Ovary (tissue), 9 donors: ENCODE results near the gene IFRD1. TPM values are rescaled to one million over a fixed set of nuclear protein-coding genes. Genes with fewer than 3 reads are reported as not detected.

ENCODE experiments used
- DNase-seq, 5 donors: peaks; one replicate each; pipeline ENCODE4 v3.0.0-alpha.2; 2019 to 2020
- H3K27ac ChIP-seq, 2 donors: fragments of 200-600 bp; one replicate each; pipeline versions ENCODE4 v1.5.1 to v1.8.0; 2019 to 2022
- H3K27me3 ChIP-seq: fragments of 200-600 bp; one replicate; pipeline ENCODE4 v1.8.0; 2022
- H3K36me3 ChIP-seq: fragments of 200-600 bp; sonication (generic); one replicate; pipeline ENCODE4 v1.5.1; 2019
- H3K4me1 ChIP-seq: one replicate; pipeline ENCODE4 v1.8.1; 2013; ENCODE audit warnings: mild to moderate bottlenecking, moderate library complexity; ENCODE audit not compliant: insufficient read depth
- H3K4me3 ChIP-seq: fragments of 200-600 bp; sonication (generic); one replicate; pipeline ENCODE4 v1.5.1; 2017
- H3K9me3 ChIP-seq, 2 donors: fragments of 200-600 bp in 1 of 2; sonication (generic) in 1 of 2; one replicate each; pipeline versions ENCODE4 v1.5.1 to v1.8.1; 2013 to 2019; ENCODE audit warnings: mild to moderate bottlenecking in 1 of 2, moderate library complexity in 1 of 2
- EP300 ChIP-seq: sonication (generic); formaldehyde crosslinking; IDR thresholded peaks from one replicate; pipeline ENCODE4 v1.6.1; 2017; ENCODE audit warnings: antibody characterized with exemption
- POLR2A ChIP-seq: fragments of 450-650 bp; IDR thresholded peaks from one replicate; pipeline ENCODE4 v1.6.1; 2017; ENCODE audit warnings: antibody characterized with exemption, mild to moderate bottlenecking, moderate library complexity
- WGBS, 3 donors: extraction: QIAGEN DNeasy Blood & Tissue Kit in 1 of 3; methylation state at CpG; one replicate each; pipeline versions ENCODE4 v1.1.5 to v1.1.7; 2013 to 2017; 5-methylcytosine and 5-hydroxymethylcytosine counted together
- intact Hi-C, 4 donors: fragments of 100-400 bp; cut with DNase I; formaldehyde crosslinking; loops; one replicate each; pipeline versions ENCODE4 v1.11.0 to v1.15.1; 2022 to 2023
- polyA plus RNA-seq, 2 donors: library from polyadenylated mRNA; stranded (reverse); fragments of 200-250 nt in 1 of 2; fragments of 350-450 nt in 1 of 2; fragmentation: Illumina TruSeq in 1 of 2; extraction: RNeasy Lipid Tissue Mini Kit (QIAGEN cat#74804) in 1 of 2; gene quantifications; one replicate each; pipeline ENCODE4 v1.2.3, GENCODE V29; 2013 to 2014
- total RNA-seq, 7 donors: library from RNA; depleted of rRNA in 2 of 7; stranded (reverse); fragments of >200 nt in 2 of 7; fragmentation: NEBNext Ultra II Directional in 3 of 7; extraction: Animal tissue kit (Norgen Biotek cat#: 25700) in 3 of 7; gene quantifications; one replicate each; pipeline versions ENCODE4 v1.1.0 to v1.2.4, GENCODE V29; 2016 to 2023
- TF ChIP-seq, protein P1 (sequence below), 3 donors: fragments of 450-650 bp in 2 of 3; fragments of 200-600 bp in 1 of 3; IDR thresholded peaks; one replicate each; pipeline versions ENCODE4 v1.5.1 to v1.8.0; 2016 to 2022; ENCODE audit warnings: antibody characterized with exemption in 3 of 3, mild to moderate bottlenecking in 1 of 3
- donor health status: DM: no; HTN: no; CAD: no; lungs with moderate emphysema.
- donor health status: DM: no; HTN: no; CAD: no.
- donor health status: Bipolar disorder and iron deficiency.
- donor health status: DM: yes; HTN: yes; CAD: no.
- donor health status: DM: no; HTN: no; CAD: no.
- donor health status: DM: yes; HTN: yes; CAD: no.

IFRD1 gene
- total and polyA plus RNA-seq, 9 donors: 21.2 to 75.1 (median 37.2) TPM

DNA sequence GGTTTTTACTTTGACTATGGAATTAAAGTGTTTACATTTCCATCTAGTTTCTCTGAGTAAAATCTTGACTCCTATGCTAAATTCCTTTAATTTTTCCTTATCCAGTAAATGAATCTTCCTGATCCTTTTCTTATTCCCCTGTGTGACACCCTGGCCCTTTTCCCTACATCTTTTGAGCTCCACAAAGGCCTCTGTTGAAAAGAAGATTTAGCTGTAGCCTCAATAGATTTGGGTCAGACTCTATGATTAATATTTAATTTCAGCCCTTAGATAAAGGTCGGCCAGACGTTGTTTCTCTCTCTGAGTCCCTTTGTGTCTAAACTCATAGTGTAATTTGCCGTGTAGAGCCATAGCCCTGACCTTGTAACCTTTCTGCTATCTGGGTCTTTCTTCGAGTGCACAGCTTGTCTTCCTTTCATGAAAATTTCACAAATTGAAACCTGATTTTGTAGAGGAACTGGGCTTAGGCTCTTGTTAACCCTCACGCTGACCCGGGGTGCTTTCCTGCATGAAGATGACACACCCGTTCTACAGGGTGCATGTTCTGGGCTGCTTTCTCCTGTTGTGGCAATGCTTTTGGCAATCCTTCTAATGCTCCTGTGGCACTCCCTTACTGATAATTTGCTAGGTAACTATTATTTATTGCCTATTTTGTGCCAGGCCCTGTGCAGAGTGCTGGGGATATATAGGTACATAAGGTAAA, 51.7 kb downstream of the IFRD1 start:
- Histone ChIP-seq H3K27me3 (no peaks in the 10 kb centered on the region), H3K4me1 (no peaks in the 10 kb centered on the region), H3K27ac (no peak overlapping the region), H3K9me3 (no peaks in the 10 kb centered on the region), H3K36me3 (no peaks in the 10 kb centered on the region), H3K4me3 (no peak overlapping the region)
- 53 to 63% (median 58%) methylated on average over 7 of the region's 7 CpGs for WGBS, 3 donors
- no peak for TF ChIP-seq EP300
- no peak for TF ChIP-seq POLR2A
- TF ChIP-seq, protein P1, sequence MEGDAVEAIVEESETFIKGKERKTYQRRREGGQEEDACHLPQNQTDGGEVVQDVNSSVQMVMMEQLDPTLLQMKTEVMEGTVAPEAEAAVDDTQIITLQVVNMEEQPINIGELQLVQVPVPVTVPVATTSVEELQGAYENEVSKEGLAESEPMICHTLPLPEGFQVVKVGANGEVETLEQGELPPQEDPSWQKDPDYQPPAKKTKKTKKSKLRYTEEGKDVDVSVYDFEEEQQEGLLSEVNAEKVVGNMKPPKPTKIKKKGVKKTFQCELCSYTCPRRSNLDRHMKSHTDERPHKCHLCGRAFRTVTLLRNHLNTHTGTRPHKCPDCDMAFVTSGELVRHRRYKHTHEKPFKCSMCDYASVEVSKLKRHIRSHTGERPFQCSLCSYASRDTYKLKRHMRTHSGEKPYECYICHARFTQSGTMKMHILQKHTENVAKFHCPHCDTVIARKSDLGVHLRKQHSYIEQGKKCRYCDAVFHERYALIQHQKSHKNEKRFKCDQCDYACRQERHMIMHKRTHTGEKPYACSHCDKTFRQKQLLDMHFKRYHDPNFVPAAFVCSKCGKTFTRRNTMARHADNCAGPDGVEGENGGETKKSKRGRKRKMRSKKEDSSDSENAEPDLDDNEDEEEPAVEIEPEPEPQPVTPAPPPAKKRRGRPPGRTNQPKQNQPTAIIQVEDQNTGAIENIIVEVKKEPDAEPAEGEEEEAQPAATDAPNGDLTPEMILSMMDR (IDR thresholded peaks at IDR 0.05): no peak
- intact Hi-C loops: no loop called here
- no peak for DNase-seq

DNA sequence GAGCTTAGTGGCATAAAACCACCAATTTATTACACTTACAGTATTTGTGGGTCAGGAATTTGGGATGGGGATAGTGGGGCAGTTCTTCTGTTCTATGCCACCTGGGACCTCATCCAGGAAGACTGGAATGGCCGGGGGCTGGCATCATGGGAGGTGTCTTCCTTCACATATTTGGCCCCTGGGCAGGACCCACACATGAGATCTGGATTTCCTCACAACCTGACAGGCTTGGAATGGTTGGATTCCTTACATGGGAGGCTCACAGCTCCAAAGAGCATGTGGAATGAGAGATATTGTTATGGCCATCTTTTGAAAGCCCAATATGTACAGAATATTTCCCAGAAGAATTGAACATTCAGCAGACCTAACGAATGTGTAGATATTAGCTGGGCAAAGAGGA, 52.4 kb downstream of the IFRD1 start:
- intact Hi-C loops: no loop called here
- Histone ChIP-seq H3K36me3 (no peaks in the 10 kb centered on the region), H3K27ac (no peak overlapping the region), H3K9me3 (no peaks in the 10 kb centered on the region), H3K27me3 (no peaks in the 10 kb centered on the region), H3K4me1 (no peaks in the 10 kb centered on the region), H3K4me3 (no peak overlapping the region)
- DNase-seq: no peak
- TF ChIP-seq, protein P1 (IDR thresholded peaks at IDR 0.05): no peak
- TF ChIP-seq EP300 (no peak), POLR2A (no peak)
- 85 to 89% (median 85%) methylated on average over 2 of the region's 2 CpGs for WGBS, 3 donors

DNA sequence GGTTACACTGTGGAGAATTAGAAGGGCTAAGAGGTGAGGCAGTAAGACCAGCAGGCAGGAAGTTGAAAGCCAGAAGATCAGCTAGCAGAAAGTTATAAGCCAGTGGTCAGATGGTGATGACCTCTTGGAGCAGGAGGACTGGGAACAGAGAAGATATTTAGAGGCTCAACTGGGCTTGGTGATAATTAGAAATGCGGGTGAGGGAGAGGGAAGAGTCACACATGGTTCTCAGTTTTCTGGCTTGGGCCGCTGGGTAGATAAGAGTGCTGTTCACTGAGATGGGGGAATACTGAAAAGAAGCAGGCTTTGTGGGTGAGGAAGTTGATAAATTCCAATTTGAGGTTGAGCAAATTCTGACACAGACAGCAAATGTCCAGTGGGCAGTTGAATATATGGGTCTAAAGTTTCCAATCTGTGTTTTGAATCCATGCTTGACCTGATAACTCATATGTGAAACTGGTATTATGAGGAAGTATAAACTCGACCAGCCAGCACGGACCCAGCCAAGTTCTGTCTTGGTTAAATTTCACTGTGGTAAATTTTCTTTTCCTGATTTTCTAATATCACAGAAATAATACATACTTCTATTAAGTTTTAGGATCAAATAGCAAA, 53.2 kb downstream of the IFRD1 start:
- intact Hi-C loops: no loop called here
- H3K4me1 ChIP-seq: no peaks in the 10 kb centered on the region
- H3K36me3 ChIP-seq: no peaks in the 10 kb centered on the region
- TF ChIP-seq, protein P1 (IDR thresholded peaks at IDR 0.05): no peak
- TF ChIP-seq EP300 (no peak), POLR2A (no peak)
- no peak overlapping the region for H3K4me3 ChIP-seq
- H3K27ac ChIP-seq: no peak overlapping the region
- 71 to 74% (median 73%) methylated on average over 4 of the region's 4 CpGs for WGBS, 3 donors
- DNase-seq: no peak
- no peaks in the 10 kb centered on the region for H3K9me3 ChIP-seq
- no peaks in the 10 kb centered on the region for H3K27me3 ChIP-seq

DNA sequence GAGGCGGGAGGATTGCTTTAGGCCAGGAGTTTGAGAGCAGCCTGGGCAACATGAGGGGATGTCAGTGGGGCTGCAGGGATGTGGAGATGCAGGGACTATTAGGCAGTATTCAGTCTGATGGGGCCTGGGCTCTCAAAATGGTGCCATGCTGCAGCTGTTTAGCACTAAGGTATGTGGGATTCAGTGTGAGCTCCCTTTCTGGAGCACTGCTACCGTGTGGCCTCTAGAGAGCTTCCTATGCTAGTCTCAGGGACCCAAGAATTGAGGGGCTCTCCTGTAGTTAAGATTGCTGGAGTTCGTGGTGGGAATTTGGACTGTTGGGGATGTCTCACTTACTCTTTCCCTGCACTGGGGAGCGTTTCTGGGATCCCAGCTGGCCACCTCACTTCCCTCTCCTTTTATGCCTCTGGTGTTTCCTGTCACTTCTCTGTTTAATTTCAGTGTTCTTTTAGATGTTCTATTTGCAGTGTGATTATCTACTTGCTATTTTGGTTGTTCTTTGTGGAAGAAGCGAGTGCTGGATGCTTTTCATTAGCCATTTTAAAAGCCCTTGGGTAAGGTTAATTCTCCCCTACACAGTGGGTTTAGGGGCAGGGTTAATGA, 53.9 kb downstream of the IFRD1 start:
- no peak for DNase-seq
- intact Hi-C loops: no loop called here
- Histone ChIP-seq H3K36me3 (no peaks in the 10 kb centered on the region), H3K27me3 (no peaks in the 10 kb centered on the region), H3K4me1 (no peaks in the 10 kb centered on the region), H3K27ac (no peak overlapping the region), H3K4me3 (no peak overlapping the region), H3K9me3 (no peaks in the 10 kb centered on the region)
- TF ChIP-seq, protein P1 (IDR thresholded peaks at IDR 0.05): no peak
- TF ChIP-seq EP300 (no peak), POLR2A (no peak)
- 84 to 91% (median 86%) methylated on average over 5 of the region's 5 CpGs for WGBS, 3 donors
